Stimulated activated naive CD8-positive, alpha-beta T cell treated with anti-CD3 and anti-CD28 coated beads, Interleukin-15, amount 100 ng/mL, for 72 hours (primary cell): ENCODE measurements around the gene NME4.
"Not testable (repeated sequence)": the region's sequence is repeated elsewhere in the genome, so short reads cannot be mapped to it uniquely, and the experiment has no call there.

ENCODE experiments used
- ATAC-seq: fragments of 150-1000 bp; cut with Tn5 transposase; 2 replicates; pipeline ENCODE4 v1.10.0; 2021; ENCODE audit warnings: mild to moderate bottlenecking, moderate library complexity
- DNase-seq, 2 donors: peaks; one replicate each; pipeline ENCODE4 v3.0.0; 2021 to 2022
- H3K27ac Mint-ChIP-seq, 2 donors: one replicate each; pipeline ENCODE4 v1.8.0; 2022; ENCODE audit warnings: mild to moderate bottlenecking in 2 of 2, mixed read lengths in 2 of 2, moderate library complexity in 2 of 2
- H3K27me3 Mint-ChIP-seq: one replicate; pipeline ENCODE4 v1.8.0; 2022; ENCODE audit warnings: mixed read lengths
- H3K4me1 Mint-ChIP-seq: one replicate; pipeline ENCODE4 v1.8.0; 2022; ENCODE audit warnings: mild to moderate bottlenecking, mixed read lengths
- H3K4me3 Mint-ChIP-seq, 2 donors: one replicate each; pipeline ENCODE4 v1.8.0; 2022; ENCODE audit warnings: mild to moderate bottlenecking in 2 of 2, mixed read lengths in 2 of 2, moderate library complexity in 1 of 2
- H3K9me3 Mint-ChIP-seq, 2 donors: one replicate each; pipeline ENCODE4 v1.8.0; 2022; ENCODE audit warnings: mixed read lengths in 2 of 2

Gene NME4

DNA sequence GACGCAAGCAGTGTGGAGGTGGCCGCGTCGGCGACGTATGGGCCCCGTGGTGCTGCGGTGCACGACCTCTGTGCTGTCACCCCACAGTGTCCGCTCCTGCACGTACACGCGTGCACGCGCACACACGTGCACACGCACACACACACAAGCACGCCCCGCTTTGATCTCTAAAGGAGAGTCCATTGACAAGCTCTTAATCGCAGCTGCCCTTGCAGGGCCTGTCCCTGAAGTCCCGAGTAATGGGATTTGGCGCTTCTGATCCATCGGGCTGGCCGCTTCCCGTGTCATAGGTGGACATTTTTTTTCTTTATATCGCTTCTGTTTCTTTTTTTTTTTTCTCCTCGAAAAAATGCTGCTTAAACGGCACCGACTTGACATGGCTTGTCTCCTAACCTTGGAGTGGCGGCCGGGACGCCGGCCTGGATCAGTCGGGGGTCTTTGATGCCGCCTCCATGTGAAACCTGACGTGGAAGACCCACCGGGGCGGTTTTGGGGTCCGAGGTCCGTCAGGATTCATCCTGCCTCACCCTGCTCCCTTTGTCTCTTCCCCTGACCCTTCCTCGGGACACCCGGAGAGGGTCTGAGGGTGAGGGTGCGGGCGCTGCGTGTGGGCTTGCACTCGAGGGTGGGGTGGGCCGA is 36.2 kb upstream of the NME4 start:
- no peaks in the 10 kb centered on the region for H3K9me3 Mint-ChIP-seq
- no peaks in the 10 kb centered on the region for H3K27me3 Mint-ChIP-seq
- no peak for ATAC-seq
- H3K4me1 Mint-ChIP-seq, result peaks cover 9% of the 10 kb centered on the region
- no peak for DNase-seq
- no peak overlapping the region for H3K4me3 Mint-ChIP-seq
- no peak overlapping the region for H3K27ac Mint-ChIP-seq

DNA sequence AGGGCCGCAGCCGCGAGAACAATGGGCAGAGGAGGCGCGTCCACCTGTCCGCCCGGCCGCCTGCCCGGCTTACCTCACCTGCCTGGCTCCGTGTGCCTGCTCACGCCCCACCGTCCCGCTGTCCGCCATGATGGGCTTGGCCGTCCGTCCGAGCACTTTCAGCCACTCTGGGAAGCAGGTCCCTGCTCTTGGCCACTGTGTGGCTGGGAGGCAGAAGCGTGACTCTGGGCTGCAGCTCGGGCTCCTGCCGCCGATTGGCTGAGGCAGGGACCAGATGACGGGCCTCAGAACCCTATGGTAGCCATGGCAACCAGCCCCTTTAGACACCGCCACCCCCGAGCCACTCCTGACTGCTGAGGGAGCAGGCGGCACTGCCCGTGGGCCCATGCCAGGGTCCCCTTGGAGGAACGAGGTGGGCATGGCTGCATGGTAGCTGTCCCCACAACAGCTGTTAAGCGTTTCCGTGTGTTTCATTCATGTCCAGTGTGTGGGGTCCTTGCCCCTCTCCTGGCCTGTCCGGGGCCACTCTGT is 35.6 kb upstream of the NME4 start:
- Mint-ChIP-seq H3K4me3 (no peak overlapping the region), H3K9me3 (no peaks in the 10 kb centered on the region), H3K4me1 (peaks cover 9% of the 10 kb centered on the region), H3K27me3 (no peaks in the 10 kb centered on the region), H3K27ac (no peak overlapping the region)
- ATAC-seq (no peak), DNase-seq (no peak)

- peak overlapping the region in 1 of 2 donors; percentile 6 for H3K27ac Mint-ChIP-seq
- peak overlapping the region; percentile 52 to 76 for H3K4me3 Mint-ChIP-seq
- ATAC-seq (peak; percentile 88), DNase-seq (peak; percentile 70 to 79)
- H3K4me1 Mint-ChIP-seq, result peaks cover 9% of the 10 kb centered on the region
- no peaks in the 10 kb centered on the region for H3K27me3 Mint-ChIP-seq
- no peaks in the 10 kb centered on the region for H3K9me3 Mint-ChIP-seq
Observed at GRCh38 chr16:361872-362701, 34.9 kb upstream of the NME4 start.

- H3K27ac Mint-ChIP-seq, H3K9me3 Mint-ChIP-seq, DNase-seq, H3K4me3 Mint-ChIP-seq, H3K4me1 Mint-ChIP-seq, ATAC-seq, H3K27me3 Mint-ChIP-seq: not testable (repeated sequence)
Observed at GRCh38 chr16:362702-362999, 34.3 kb upstream of the NME4 start.

GRCh38 chr16:363110-363765 is 33.8 kb upstream of the NME4 start:
- Mint-ChIP-seq H3K27me3 (no peaks in the 10 kb centered on the region), H3K9me3 (no peaks in the 10 kb centered on the region), H3K4me1 (peaks cover 9% of the 10 kb centered on the region), H3K27ac (no peak overlapping the region), H3K4me3 (no peak overlapping the region)
- ATAC-seq (no peak), DNase-seq (no peak)

- Mint-ChIP-seq H3K27ac (no peak overlapping the region), H3K4me1 (peaks cover 10% of the 10 kb centered on the region), H3K27me3 (no peaks in the 10 kb centered on the region), H3K4me3 (no peak overlapping the region), H3K9me3 (no peaks in the 10 kb centered on the region)
- DNase-seq, result no peak
- no peak for ATAC-seq
Observed at GRCh38 chr16:363766-364490, 33.1 kb upstream of the NME4 start.

- H3K9me3 Mint-ChIP-seq, result no peaks in the 10 kb centered on the region
- ATAC-seq (no peak), DNase-seq (no peak)
- H3K4me1 Mint-ChIP-seq, result peaks cover 19% of the 10 kb centered on the region
- H3K4me3 Mint-ChIP-seq, result no peak overlapping the region
- no peak overlapping the region for H3K27ac Mint-ChIP-seq
- H3K27me3 Mint-ChIP-seq, result no peaks in the 10 kb centered on the region
Observed at GRCh38 chr16:364595-365491, 32.2 kb upstream of the NME4 start.

DNA sequence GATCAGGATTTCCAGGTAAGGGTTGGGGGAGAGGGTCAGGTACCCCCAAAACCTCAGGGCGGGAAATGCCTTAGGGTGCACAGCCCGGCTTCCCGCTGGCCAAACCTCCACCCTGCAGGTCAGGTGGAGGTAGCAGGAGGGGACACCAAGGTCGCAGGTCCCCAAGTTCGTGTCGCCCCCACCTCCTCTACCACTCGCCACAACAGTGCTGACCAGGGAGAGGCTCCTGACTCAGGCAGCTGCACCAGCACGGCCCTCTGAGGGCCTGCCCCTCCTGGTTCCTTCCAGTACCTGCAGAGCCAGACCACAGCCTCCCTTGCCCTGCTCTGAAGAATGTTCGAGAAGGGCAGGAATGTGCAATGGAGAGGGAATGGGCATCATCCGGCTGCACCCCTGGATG is 30.5 kb upstream of the NME4 start:
- DNase-seq, result no peak
- no peak for ATAC-seq
- H3K4me3 Mint-ChIP-seq, result no peak overlapping the region
- H3K9me3 Mint-ChIP-seq, result no peaks in the 10 kb centered on the region
- no peak overlapping the region for H3K27ac Mint-ChIP-seq
- no peaks in the 10 kb centered on the region for H3K27me3 Mint-ChIP-seq
- H3K4me1 Mint-ChIP-seq, result peaks cover 29% of the 10 kb centered on the region

DNA sequence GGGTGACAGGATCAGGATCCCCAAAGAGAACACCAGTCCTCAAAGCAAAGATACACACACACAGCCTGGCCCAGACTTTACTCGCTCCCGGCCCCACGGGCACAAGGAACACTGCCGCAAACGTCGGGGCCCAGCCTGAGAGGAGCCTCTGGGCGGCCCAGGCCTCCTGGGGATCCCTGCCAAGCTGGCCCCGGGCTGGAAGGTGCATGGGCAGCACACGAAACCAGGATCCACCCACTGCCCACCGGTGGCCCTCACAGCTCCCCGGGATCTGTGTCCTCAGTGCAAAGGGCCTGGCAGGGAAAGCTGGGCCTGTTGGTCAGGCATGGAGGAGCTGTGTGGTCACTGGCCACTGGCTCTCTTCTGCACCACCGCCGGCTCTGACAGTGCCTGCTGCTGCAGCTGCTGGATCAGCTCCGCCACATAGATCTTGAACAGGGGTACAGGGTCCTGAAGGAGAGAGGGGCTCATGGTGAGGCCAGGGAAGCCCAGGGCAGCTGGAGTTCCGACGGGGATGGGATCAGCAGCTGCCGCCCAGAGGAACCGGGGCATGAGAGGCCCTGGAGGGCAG is 29.6 kb upstream of the NME4 start:
- H3K9me3 Mint-ChIP-seq, result no peaks in the 10 kb centered on the region
- ATAC-seq (no peak), DNase-seq (no peak)
- H3K4me3 Mint-ChIP-seq, result no peak overlapping the region
- H3K27me3 Mint-ChIP-seq, result no peaks in the 10 kb centered on the region
- H3K27ac Mint-ChIP-seq, result peak overlapping the region in 1 of 2 donors; percentile 48
- peaks cover 21% of the 10 kb centered on the region for H3K4me1 Mint-ChIP-seq

GRCh38 chr16:368388-369158 is 28.4 kb upstream of the NME4 start:
- no peaks in the 10 kb centered on the region for H3K9me3 Mint-ChIP-seq
- no peak overlapping the region for H3K27ac Mint-ChIP-seq
- H3K4me3 Mint-ChIP-seq, result peak overlapping the region in 1 of 2 donors; percentile 31
- DNase-seq (peak in 1 of 2 donors; percentile 11), ATAC-seq (no peak)
- peaks cover 20% of the 10 kb centered on the region for H3K4me1 Mint-ChIP-seq
- no peaks in the 10 kb centered on the region for H3K27me3 Mint-ChIP-seq

DNA sequence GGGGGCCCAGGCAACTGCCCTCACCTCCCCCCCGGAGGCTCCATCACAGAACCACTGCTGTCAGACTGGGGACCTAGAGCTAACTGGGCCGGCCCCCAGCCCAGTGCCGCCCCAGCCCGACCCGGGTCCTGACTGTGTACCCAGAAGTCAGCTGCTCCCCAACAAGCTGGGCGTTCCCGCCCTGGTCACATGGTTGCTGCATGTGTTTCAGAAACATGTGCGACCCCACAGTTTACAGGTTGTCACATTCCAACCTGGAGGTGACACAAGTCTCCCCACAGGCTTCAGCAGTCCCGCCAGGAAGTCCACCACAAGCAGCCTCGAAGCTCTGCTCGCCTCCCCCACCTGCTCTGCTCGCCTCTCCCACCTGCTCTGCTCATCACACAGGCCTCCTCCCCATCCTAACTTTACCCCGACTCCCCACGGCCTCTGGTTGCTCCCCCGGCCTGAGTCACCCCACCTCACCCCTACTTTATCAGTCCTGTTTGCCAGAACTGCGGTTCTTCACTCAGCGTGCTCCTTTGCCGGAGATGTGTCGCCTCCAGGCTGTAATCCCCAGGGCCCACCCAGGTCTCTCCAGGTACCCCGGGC is 27.6 kb upstream of the NME4 start:
- ATAC-seq (no peak), DNase-seq (no peak)
- H3K27ac Mint-ChIP-seq, result peak overlapping the region in 1 of 2 donors; percentile 77
- peaks cover 20% of the 10 kb centered on the region for H3K4me1 Mint-ChIP-seq
- H3K4me3 Mint-ChIP-seq, result peak overlapping the region; percentile 54 to 79
- H3K27me3 Mint-ChIP-seq, result no peaks in the 10 kb centered on the region
- H3K9me3 Mint-ChIP-seq, result no peaks in the 10 kb centered on the region

DNA sequence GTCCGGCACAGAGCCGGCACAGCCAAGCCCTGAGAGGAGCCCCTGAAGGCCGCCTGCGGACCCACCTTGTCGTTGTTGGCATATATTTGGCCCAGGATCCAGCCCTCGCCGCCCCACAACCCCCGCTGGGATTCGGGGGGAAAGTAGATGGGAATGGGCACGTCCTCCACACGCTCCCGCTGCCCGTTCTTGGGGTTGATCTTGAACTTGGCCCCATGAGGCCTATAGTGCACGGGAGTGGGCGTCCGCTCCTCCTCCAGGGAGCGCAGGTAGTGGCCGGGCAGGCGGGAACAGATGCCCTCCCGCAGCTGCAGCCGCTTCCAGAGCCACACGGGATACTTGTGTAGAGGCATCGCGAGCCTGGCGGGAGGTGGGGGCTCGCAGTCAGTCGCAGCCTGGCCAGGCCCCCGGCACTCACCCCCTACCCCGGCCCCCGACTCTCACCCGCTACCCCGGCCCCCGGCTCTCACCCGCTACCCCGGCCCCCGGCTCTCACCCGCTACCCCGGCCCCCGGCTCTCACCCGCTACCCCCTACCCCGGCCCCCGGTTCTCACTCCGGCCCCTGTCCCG is 27.0 kb upstream of the NME4 start:
- Mint-ChIP-seq H3K27me3 (no peaks in the 10 kb centered on the region), H3K4me1 (peaks cover 20% of the 10 kb centered on the region), H3K9me3 (no peaks in the 10 kb centered on the region), H3K27ac (no peak overlapping the region), H3K4me3 (peak overlapping the region; percentile 79 to 88)
- ATAC-seq, result peak; percentile 57
- DNase-seq, result no peak

DNA sequence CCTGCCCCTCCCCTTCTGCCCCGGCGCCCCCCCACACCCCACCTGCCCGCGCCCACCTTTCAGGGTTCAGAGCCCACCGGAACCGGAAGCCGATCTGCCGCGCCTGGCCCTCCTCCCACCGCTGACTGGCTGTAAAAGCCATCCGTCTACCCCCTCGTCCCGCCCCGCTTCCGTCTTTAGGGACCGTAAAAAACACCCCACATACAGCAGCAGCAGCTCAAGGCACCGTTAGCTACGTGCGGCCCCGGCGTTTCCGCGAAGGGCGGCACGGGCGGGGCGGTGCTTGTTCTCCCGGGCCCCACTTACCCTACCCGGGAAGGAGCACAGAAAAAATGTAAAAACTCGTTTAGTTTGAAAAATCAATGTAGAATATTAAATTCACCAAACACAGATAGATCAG is 26.6 kb upstream of the NME4 start, which contains the start of gene MRPL28:
TSS of gene MRPL28 (minus strand) at position 96 of the 400 bp plus-strand sequence. CDS start 320 bp downstream, outside the sequence.
- Mint-ChIP-seq H3K27me3 (no peaks in the 10 kb centered on the region), H3K4me1 (peaks cover 20% of the 10 kb centered on the region), H3K9me3 (no peaks in the 10 kb centered on the region), H3K27ac (peak within 1 kb of the TSS; percentile 92 to 98), H3K4me3 (peak within 1 kb of the TSS; percentile 88 to 92)
- DNase-seq (peak; percentile 93 to 96), ATAC-seq (peak; percentile 97)
